HG03378 (cell line): ENCODE results near the gene GNGT2.

Experiments
- ATAC-seq: cut with Tn5 transposase; IDR thresholded peaks from one replicate; pipeline ENCODE4 v1.9.1; 2021; ENCODE audit warnings: mild to moderate bottlenecking, moderate library complexity; ENCODE audit not compliant: unreplicated experiment

GNGT2 gene

DNA sequence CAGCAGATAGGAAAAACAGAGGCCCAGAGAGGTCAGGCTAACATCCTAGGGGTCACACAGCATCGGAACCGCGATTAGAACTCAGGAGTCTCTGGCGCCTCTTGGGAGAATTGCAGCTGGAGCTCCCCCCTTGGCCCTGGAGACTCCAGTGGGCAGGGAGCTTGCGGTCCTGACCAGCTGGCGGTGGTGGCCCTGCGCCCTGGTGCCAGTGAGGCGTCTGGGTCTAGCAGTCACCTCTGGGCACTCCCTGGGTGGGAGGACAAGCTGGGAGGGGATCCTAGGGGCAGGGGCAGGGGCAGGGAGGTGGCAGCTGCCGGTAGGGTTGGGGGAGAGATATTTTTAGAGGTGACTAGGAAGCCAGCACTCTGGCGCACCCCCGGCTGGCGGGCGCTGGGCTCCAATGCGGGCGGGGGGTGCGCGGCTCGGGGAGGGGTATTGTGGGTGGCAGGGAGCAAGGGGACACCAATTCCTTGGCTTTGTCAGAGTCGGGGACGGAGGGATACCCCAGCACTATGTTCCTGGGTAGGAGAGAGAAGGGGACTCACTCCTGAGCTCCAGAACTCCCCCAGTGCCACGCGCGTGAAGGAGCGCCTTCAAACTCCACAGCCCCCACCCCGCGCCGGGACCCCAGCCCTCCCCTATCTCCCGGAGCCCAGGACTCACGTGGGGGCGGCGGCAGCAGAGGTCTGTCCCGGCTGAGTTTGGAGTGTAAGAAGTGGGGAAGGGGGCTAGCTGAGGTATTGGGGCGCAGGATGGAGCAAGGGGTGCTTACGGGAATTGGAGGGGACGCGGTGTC lies 19.6 kb upstream of the GNGT2 start:
- no peak for ATAC-seq

DNA sequence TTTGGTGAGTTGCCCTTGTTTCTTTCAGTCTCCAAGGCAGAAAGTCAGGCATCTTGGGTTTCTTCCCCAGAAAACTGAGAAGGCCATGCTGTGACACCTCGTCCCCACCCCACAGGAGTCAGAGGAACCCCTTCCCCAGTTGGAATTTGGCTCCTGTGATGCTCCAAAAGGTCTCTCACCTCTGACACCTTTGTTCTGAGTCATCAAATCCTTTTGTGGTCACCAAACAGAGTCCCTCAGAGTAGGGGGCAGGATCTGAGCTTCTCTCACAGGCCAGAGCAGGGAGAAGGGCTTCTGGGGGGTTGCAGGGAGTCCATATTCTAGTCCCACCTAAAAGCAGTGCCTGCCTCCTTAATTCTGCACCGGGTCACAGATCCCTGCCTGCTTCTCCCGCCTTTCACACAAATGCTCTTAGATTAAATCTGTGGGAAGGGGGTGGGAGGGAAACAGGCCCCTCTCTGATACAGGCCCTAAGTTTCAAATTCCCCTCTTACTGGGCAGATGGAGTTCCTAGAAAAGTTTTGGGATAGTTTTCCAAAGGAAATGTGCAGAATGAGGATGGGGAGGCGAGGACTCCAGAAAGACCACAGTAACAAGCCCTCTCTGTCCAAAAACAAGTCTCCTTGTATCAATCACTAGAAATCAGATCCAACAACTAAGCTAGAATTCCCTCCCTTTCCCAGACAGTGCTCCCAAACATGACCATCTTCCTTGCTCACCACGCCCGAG lies 18.9 kb upstream of the GNGT2 start:
- ATAC-seq, result no peak

DNA sequence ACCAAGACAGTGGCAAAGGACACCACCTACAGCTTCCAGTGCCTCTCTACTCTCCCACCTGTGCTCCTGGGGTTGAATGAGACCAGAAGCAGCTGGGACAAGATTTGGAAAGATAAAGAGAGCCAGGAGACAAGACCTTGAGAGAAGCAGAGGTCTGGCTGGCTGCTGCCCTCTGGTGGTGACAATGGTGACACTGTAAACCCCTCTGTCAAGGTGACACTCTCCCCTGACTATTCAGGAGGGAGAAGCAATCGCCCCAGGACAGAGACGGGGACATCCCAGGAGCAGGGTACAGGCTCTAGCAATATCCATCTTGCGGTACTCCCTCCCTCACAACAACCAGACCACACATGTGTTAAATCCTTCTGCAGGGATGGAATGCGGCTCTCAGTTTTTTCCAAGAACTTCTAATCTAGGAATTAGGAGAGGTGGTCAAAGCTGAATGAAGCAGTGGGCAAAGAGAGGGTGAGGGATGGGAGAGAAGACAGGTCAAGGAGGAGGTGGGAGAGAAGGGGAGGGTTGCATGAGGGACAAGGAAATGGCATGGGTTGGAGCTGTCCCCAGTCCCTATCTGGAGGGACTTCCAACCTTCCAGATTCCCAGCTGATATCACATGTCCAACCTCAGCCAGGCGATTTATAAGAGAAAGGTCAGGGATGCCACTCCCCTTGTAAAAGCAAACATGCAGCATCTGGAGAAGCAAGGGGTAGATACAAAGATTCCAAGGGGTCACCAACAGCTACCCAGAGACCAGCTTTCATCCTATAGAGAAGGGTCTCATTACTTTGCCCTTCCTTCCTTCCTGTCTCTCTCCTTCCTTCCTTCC lies 17.3 kb upstream of the GNGT2 start:
- ATAC-seq, result no peak

DNA sequence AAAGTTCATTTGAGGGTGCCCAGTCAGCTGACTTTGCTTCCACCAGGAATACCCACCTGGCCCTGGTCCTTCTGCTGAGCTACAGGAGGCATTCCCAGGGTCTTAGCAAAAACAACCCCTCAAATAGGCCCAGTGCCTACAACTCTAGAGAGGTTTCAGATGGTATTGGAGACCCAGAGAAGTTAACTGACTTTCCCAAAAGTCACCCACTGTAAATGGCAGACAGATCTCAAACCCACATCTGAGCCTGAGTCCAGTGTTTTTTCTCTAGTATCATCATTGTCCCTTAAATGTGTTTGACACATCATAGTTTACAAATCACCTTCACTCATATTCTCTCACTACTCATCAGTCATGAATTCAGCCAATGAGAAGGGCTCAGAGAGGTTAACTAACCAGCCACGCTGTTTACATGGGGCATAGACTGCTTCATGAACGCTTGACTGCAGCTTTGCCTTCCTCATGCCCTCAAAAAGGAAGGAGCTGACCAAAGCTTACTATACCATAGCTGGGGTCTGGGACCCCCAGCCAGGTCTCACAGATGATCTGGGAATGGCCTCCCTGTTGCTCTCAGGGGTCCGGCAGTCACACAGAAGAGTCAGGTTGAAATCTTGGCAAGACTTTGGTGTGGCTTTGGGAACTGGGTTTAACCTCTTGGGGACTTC lies 16.5 kb upstream of the GNGT2 start:
- no peak for ATAC-seq

DNA sequence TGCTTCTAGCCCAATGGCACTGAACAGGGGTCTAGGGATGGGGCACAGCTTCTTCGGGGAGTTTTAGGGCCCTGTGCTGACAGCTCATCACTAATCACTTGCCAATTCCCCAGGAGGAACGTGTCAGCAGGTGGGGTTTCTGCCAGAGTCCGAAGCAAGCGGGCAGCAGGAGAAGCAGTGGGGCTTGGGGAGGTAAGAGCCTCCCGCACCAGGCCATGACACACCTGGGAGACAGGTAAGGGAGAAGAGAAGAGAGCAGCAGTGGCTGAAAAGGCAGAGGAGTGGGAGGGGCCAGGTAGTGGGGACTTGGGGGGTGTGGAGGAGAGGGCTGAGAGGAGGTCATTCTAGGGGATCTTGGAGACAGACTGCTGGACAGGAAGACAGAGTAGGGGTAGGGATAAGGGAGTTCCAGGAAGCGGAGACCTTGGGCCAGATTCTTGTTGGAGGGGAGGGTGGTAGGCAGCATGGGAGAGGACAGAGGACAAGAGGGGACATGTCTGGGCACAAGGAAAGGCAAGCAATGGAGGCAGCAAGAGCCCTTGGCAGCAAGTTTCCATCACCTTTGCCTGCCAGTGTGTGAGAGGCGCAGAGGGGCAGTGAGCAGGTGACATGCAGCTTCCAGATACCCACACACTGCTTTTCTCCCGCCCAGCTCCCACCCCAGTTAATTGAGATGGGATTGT lies 15.3 kb upstream of the GNGT2 start:
- no peak for ATAC-seq

DNA sequence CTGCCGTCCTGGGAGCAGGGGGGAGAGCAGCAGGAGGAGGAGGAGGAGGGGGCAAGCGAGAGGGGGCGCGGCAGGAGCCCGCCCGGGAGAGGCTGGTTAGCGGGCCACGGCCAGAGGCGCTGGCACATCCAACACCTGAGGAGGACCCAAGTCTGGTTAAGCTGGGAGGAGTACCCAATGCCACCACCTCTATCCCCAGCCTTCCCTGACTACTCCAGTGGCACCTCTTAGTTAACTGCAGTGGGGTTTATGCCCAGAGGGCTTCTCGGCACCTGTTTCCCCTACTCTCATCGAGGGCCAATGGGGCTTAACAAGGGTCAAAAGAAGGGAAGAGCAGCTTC lies 14.6 kb upstream of the GNGT2 start:
- no peak for ATAC-seq

DNA sequence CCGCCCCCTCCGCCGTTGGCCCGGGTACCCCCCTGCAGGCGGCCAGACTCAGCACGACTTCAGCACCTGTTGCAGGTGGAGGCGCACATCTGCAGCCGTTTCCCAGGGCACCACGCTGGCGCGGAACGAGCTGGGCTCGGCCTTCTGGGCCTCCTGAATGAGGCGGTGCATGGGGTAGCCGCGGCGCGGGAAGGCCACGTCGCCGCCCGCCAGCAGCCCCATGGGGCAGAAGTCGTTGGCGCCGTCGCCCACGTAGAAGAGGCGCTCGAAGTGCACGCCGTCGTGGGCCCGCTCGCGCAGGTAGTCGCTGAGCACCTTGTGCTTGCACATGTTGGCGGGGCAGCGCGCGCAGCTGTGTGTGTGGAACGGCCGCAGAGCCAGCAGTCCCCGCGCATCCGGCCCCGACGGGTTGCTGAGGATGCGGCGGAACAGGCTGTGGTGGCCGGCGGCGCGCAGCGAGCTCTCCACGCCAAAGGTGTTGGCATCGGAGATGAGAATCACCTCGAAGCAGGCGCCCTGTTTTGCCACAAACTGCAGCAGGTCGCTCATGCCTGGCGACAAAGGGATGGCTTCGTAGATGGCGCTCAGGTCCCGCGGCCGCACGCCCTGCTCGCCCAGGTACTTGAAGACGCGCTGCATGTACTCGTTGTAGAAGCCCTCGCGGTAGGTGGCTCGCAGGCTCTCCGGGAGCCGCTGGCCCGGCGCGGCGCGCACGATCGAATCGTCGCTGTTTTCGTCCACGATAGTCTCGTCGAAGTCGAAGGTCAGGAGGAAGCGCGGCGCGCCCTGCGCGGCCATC lies 14.0 kb upstream of the GNGT2 start:
- ATAC-seq, result no peak

DNA sequence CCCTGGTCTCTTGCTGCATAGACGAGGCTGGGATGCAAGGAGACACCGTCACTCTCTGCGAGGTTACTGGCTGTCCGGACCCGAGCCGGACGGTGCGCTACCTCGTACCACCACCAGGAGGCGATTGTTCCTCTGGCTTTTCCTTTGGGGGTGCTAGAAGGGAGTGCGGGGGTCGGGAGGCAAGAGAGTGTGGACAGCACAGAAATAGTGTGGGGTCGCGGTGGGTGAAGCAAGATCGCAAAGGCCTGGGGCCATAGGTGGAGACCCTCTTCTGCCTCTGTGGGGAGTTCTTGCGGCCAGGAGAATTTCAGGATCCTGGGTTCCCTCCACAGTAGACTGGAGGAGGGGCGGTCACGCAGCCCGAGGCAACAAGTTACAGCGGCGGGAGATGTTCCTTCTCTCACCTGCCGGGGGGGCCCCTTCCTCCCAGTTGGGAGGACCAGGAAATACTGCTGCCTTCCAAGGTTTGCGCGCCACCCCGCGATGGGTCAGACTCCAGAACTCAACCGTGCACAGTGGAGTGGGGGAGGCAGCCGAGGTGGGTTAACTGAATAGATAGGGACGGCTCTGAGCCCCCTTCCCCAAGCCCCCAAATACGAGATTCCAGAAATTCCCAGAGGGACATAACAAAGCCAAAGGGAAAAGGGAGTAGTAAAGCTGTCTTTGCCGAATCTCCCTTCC lies 13.3 kb upstream of the GNGT2 start:
- ATAC-seq, result no peak

DNA sequence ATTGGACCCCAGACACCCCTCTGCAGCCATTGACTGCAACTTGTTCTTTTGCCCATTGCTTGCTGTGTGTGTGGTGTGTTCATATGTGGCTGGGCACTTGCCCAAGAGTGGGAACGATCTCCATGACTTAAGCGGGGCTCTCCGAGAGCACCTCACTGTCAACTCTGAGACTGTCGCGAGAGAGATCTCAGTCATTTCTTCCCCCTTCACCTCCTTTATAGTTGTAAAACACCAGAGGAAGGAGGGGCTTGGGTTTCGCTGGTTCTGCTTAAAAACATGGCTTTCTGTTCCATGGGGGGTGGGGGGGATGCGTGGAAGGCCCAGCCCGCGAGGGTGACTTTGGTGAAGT lies 12.8 kb upstream of the GNGT2 start:
- ATAC-seq, result no peak

DNA sequence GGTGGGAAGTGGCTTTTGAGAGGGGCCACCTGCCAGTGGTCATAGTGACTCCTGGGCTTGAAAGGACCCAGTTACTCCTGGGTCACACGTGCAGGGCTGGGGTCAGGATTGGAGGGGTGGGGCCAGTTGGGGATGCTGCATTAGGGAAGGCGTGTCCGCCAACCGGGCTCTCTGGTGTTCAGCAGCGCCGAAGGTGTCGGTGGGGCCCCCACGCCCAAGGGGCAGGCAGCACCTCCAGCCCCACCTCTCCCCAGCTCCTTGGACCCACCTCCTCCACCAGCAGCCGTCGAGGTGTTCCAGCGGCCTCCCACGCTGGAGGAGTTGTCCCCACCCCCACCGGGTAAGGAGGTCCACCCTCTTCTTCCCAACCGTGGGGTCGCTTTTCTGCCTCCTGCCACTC lies 9.6 kb upstream of the GNGT2 start:
- no peak for ATAC-seq

DNA sequence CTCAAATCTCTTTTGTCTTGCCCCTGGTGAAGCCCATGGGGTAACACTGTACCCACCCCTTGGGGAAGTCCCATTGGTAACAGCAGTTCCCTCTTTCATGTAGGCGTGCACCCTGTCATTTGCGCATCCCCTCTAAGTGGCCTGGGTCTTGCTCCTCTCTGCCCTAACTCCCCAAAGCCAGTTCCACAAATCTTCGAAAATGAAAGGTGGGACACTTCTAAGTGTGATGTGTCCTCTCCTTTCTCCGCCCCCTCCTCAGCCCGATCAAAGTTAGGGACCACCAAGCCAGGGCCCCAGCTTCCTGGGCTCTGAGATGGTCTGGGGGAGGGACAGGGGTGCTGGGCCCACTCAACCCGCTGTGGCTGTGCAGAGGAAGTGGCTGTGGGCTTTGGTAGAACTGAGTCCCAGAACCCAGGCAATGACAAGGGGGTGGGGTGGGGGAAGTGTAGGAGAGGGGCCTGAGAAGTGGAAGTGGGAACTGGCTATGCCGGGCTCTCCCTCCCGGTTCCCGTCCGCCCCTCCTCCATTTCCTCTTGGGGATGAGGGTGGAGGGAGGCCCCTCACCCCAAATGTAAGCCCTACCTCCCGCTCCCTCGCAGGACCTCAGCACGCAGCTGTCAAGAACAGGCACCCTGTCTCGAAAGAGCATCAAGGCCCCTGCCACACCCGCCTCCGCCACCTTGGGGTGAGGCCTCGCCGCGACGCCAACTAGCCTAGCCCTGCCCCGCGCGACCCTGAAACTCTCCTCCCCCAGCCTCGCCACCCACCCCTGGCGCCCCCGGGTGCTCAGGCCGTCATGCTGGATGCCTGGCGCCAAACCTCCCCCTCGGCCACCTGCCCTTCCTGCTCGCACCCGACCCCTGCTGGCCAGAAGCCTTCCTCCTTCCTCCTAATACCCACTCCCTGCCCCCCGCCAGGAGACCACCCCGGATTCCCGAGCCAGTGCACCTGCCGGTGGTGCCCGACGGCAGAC lies 8.9 kb upstream of the GNGT2 start:
- no peak for ATAC-seq

DNA sequence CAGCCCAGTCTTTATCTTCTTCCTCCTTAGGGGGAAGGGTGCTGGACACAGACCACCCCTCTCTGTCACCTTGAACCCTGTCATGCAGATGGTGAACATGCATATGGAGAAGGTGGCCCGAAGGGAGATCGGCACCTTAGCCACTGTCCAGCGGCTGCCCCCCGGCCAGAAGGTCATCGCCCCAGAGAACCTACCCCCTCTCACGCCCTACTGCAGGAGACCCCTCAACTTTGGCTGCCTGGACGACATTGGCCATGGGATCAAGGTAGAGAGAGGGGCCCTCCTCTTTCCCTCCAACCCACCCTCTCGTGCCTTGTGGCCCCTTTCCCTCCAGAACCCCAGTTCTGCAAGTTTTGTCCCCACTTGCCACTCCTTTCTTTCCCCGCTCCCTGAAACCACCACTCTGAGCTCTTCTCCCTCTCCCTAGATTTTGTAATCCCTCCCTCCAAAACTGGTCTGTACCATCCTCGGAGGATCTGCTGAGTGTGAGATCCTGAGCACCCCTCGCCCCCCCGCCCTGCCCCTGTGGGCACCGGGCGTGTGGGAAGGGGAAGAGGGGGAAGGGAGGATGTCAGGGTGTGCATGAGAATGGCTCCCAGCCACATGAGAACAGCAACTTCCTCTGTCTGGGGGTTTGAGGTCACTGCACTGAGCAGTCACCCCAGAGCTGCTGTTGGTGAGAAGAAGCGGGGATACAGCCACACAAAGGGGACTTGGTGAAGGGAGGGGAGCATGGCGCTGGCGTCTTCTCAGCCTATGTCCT lies 7.5 kb upstream of the GNGT2 start:
- no peak for ATAC-seq

DNA sequence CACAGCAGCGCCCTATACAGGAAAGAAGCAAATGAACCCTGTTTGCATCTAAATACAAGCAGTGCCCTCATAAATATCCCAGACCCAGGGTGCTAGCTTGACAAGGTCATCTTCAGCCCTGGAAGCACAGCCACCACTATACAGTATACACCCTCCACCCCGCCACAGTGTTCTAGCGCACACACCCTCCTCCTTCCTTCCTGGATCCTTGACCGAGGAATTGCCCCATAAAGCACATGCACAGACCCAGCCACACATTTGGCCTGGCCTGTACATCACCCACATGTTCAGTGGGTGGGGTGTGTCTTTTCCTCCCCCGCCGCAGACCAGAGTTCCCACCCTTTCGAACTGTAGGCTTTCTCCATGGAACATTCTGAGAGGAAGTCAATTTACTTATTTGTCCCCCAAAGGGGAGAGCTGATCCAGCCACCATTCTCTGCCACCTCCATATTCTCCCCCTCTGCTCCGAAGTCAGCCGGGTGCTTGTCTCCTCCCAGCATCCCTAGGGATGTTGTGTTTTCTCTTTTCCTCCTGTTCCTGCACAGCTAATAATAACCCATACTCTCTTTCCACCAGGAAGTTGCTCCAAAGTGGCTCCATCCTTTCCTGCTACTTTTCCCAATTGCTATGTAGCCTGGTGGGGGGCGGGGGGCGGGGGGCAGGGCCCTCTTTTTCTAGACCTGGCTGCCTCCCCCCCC lies 6.7 kb upstream of the GNGT2 start:
- no peak for ATAC-seq

DNA sequence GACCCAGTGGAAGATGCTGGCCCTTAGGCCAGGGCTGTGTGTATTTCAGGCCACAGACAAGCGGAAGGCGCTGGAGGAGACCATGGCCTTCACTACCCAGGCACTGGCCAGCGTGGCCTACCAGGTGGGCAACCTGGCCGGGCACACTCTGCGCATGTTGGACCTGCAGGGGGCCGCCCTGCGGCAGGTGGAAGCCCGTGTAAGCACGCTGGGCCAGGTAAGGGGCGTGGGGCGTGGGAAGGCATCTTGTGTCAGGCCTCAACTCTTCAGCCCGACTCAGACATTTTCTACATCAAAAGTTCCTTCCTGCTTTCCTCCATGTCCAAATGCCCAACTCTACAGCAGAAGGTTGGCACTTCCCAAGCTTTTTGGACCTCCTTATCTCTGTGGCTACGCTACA lies 6.1 kb upstream of the GNGT2 start:
- no peak for ATAC-seq

DNA sequence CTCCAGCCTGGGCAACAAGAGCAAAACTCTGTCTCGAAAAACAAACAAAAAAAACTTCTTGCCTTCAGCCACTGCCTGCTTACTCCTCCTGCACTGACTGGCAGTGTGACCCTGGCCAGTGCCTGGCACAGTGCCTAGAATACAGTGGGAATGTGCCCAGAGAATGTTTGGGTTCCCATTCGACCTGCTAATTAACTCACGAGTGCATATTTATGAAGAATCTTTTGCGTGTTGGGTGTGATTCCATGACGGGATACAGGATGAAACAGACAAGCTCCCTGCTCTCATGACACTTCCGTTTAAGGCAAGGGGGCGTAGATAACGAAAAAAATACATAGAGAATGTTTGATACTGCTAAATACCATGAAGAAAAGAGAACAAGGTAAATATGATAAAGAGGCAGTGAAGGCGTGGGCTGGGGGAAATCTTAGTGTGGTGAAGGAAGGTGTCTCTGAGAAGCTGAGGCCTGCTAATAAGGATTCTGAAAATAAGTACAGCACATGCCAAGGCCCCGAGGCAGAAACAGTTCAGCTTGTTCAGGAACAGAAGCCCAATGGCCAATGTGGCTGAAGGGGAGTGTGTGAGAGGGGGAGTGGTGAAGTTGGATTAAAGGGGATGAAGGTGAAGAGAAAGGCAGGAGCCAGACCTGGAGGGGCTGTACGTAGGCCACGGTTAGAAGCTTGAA lies 4.4 kb upstream of the GNGT2 start:
- ATAC-seq, result no peak

DNA sequence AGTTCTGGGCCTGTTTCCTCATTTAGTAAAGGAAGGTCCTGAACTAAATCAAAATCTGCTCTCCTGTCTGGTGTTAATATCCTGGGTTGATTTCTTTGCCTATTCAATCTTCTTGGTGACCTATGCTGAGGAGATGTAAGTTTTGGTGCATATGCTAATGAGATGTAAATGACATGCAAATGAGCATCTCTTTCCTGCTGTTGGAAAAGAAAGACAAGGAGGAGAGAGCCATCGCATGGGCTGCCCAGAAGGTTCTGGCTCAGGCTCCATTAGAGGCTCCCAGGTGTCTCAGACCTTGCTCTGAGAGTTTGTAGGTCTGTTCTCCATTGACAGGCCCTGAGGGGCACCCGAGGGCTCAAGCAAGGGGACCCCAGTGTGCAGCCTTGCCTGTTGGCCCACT lies 3.5 kb upstream of the GNGT2 start:
- ATAC-seq, result no peak
